HS-5 (cell line): ENCODE data around the gene NPR3.
A peak's percentile ranks its signal among the peaks of the same experiment; 100 is the strongest.

ENCODE experiments used
- DNase-seq: peaks from one replicate; pipeline ENCODE4 v3.0.0-alpha.2; 2012; ENCODE audit warnings: low read depth

NPR3 gene

GRCh38 chr5:32808783-32809182, 97.7 kb downstream of the NPR3 start:
- no peak for DNase-seq

DNA sequence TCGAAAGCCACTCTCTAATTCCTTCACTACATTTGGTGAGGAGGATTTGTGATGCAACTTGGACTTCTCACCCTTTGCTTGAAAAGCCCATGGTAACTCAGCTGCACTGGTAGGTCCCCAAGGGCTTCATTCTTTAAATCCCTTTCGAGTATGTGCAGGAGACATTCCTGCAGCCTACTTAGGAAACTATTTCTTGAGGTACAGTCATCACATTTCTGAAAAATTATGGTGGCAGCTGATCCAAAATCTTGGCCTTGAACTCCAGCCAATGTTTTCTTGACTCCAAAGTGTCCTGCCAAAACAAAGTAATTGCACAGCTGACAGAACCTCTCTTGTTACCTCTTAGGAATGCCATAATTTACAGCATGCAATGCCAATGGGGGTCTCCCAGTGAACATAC, 99.7 kb downstream of the NPR3 start:
- DNase-seq = peak; percentile 49

GRCh38 chr5:32812399-32812798, 101.3 kb downstream of the NPR3 start:
- no peak for DNase-seq

DNA sequence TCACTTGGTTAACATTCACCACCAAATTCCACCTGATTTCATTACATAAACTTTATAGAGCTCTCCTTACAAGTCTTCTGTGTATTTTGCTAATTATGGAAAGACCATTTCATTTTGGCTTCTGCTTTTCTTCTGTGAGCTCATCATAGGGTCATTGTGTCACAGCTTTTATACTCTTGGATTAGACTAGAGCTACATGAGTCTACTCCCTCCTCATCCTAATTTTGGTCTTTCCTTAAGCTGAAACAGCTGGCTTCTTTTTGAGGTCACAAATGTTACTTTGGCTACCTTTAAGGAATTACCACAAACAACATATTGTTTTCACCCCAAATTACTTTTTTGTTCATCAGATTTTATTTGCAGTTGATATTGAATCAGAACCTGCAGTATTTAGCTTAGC, 103.0 kb downstream of the NPR3 start:
- DNase-seq = no peak

- DNase-seq = no peak
These were observed 103.5 kb downstream of the NPR3 start for GRCh38 chr5:32814620-32815019.

GRCh38 chr5:32827981-32828380, 116.9 kb downstream of the NPR3 start:
- DNase-seq = no peak

GRCh38 chr5:32828492-32828891, 117.4 kb downstream of the NPR3 start:
- no peak for DNase-seq

DNA sequence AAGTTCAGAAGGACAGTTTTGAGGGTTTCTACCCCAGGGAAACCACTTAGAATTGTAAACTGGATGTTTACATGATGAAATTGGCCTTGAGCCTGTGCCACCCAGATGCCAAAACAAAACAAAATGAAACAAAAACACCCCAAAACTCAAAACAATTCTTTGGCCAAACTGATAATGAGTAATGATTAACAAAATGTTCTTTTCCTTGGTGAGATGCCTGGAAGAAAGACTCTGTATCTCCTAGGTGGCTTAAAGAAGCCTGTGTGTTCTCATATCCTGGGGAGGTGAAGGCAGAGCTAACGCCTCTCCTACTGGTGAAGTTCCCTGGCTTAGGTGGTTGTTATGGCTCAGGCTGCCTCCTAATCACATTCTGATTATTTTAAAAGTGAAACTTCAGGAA, 120.5 kb downstream of the NPR3 start:
- DNase-seq = no peak

DNA sequence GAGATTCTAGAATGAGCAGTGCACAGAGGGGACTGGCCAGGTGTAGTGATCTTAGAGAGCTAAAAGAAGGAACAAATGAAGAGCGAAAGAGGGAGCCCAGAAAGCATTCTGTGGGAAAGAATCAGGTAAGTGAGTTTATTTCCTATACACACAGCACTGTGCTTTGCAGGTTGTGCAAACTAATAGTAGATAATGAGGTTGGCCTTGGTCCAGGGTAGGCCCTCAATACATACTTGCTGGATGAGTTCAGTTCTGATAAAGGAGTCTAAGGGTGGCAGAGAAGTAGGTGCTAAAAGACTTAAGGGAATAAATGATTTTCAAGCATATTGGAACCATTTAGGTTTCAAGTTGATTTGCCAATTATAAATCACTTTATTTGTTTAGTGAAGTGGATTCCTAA, 122.0 kb downstream of the NPR3 start:
- DNase-seq = no peak

- no peak for DNase-seq
These were observed 122.5 kb downstream of the NPR3 start for GRCh38 chr5:32833663-32834062.

DNA sequence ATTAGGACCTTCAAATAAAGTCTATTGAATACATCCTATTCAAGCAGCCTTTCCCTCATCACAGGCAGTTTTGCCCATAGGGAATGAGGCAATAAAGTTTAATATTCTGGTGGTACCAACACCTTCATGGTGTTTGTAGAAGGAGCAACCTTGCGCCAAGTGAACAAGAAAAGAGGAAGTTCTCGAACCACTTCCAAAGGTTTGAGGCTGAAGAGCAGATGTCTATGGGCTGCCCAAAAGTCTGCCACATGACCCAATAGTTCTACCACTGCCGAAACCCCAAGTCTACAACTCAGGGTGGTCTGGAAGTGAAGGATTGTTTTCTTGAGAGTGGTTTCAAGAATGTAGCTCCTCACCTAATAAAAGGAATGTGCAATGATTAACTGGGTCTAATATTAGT, 123.1 kb downstream of the NPR3 start:
- no peak for DNase-seq

DNA sequence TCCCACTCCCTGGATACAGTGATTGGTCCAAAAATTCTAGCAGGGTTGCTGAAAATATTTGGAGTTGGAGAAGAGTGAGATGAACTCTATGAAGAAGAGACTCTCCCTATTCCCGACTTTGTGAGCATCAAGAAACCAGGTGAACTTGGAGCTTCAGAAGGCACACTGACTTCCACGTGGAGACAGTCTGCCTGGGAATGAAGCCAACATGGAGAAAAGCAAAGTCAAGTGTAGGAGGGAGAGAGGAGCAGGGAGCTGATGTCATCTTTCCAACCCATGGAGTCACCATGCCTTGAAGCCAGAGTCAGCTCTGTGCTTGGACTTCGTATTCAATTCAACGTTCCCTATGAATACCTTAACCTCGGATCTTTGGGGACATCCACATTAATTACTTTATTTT, 125.1 kb downstream of the NPR3 start:
- no peak for DNase-seq

DNA sequence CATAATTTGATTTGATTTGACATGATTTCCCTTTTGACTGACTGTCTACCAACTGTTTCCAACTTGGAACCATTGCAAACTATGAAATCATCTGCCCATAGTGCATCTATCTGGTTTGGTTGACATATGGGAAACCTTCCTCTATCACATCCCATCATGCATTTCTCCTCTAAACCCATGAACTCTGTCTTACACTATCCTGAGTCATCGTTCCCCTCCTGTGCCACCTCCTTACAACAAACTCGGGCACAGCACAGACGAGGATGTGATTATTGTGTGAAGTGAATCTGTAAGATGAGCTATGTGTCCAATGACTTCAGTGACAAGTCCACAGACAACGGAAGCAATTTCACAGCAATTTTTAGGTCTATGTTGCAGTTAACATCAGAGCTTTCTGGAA, 126.1 kb downstream of the NPR3 start:
- no peak for DNase-seq

- no peak for DNase-seq
These were observed 128.0 kb downstream of the NPR3 start for GRCh38 chr5:32839106-32839505.

GRCh38 chr5:32840606-32841005, 129.5 kb downstream of the NPR3 start:
- DNase-seq = no peak
